Activated naive CD8-positive, alpha-beta T cell treated with anti-CD3 and anti-CD28 coated beads, Interleukin-2, amount 10 ng/mL, durations not matched to agents 7 days and 5 days (primary cell): ENCODE results near the gene HBG2. TPM values are rescaled to one million over a fixed set of nuclear protein-coding genes. Genes with fewer than 3 reads are reported as not detected.

Source experiments
- ATAC-seq: fragments of 150-1000 bp; cut with Tn5 transposase; one replicate; pipeline ENCODE4 v1.10.0; 2021; ENCODE audit warnings: low read depth, moderate library complexity
- POLR2A ChIA-PET: fragments of 350-600 bp; sonication (Branson Sonifier 250); formaldehyde crosslinking; loops from one replicate; lab custom pipeline; 2021; ENCODE audit warnings: antibody characterized with exemption; lab: Charles Lee
- DNase-seq: peaks from one replicate; pipeline ENCODE4 v3.0.0; 2021
- H3K27ac Mint-ChIP-seq: one replicate; pipeline ENCODE4 v1.8.0; 2022; ENCODE audit warnings: mild to moderate bottlenecking, mixed read lengths
- H3K27me3 Mint-ChIP-seq: one replicate; pipeline ENCODE4 v1.8.0; 2022; ENCODE audit warnings: mild to moderate bottlenecking, moderate library complexity, mixed read lengths
- H3K36me3 Mint-ChIP-seq: one replicate; pipeline ENCODE4 v1.8.0; 2021; ENCODE audit warnings: mild to moderate bottlenecking, mixed read lengths
- H3K4me1 Mint-ChIP-seq: one replicate; pipeline ENCODE4 v1.8.0; 2021; ENCODE audit warnings: mixed read lengths
- H3K4me3 Mint-ChIP-seq: one replicate; pipeline ENCODE4 v1.8.0; 2022; ENCODE audit warnings: mild to moderate bottlenecking, moderate library complexity, mixed read lengths
- H3K9me3 Mint-ChIP-seq: one replicate; pipeline ENCODE4 v1.8.0; 2021; ENCODE audit warnings: mixed read lengths
- total RNA-seq, 2 experiments: library from RNA; stranded (reverse); gene quantifications; one replicate each; pipeline ENCODE4 v1.2.3, GENCODE V29; 2021

The HBG2 gene
- total RNA-seq, 2 experiments from 2014 or later = not detected

DNA sequence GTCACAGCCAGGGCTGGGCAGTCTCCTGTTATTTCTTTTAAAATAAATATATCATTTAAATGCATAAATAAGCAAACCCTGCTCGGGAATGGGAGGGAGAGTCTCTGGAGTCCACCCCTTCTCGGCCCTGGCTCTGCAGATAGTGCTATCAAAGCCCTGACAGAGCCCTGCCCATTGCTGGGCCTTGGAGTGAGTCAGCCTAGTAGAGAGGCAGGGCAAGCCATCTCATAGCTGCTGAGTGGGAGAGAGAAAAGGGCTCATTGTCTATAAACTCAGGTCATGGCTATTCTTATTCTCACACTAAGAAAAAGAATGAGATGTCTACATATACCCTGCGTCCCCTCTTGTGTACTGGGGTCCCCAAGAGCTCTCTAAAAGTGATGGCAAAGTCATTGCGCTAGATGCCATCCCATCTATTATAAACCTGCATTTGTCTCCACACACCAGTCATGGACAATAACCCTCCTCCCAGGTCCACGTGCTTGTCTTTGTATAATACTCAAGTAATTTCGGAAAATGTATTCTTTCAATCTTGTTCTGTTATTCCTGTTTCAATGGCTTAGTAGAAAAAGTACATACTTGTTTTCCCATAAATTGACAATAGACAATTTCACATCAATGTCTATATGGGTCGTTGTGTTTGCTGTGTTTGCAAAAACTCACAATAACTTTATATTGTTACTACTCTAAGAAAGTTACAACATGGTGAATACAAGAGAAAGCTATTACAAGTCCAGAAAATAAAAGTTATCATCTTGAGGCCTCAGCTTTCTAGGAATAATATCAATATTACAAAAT, 33.7 kb upstream of the HBG2 start:
- no peak overlapping the region for H3K4me3 Mint-ChIP-seq
- ATAC-seq = no peak

DNA sequence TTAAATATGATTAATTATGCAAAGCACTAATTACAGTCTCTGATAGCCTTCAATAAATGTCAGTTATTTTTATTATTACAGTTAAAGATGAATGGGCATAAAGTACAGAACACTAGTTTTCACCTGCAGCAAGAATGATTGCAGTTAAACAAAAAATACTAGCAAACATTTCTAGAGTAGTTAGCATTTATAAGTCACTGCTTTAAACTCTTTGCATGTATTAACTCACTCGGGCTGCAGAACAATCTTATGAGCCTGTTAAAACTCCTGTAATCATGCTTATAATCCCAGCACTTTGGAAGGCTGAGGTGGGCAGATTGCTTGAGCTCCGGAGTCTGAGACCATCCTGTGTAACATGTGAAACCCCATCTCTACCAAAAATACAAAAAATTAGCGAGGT, 32.3 kb upstream of the HBG2 start:
- Mint-ChIP-seq H3K27ac (no peak overlapping the region), H3K27me3 (no peaks in the 10 kb centered on the region), H3K4me3 (no peak overlapping the region), H3K36me3 (no peaks in the 10 kb centered on the region), H3K4me1 (no peaks in the 10 kb centered on the region), H3K9me3 (no peaks in the 10 kb centered on the region)
- DNase-seq (no peak), ATAC-seq (no peak)
- POLR2A ChIA-PET = no interaction called here

More for the DNA sequence above, 33.7 kb upstream of the HBG2 start:
- DNase-seq = no peak
- POLR2A ChIA-PET = no interaction called here
- Mint-ChIP-seq H3K9me3 (no peaks in the 10 kb centered on the region), H3K4me1 (no peaks in the 10 kb centered on the region), H3K27me3 (no peaks in the 10 kb centered on the region), H3K36me3 (no peaks in the 10 kb centered on the region), H3K27ac (no peak overlapping the region)

GRCh38 chr11:5286351-5286750, 31.8 kb upstream of the HBG2 start:
- H3K4me3 Mint-ChIP-seq = no peak overlapping the region
- POLR2A ChIA-PET = no interaction called here

GRCh38 chr11:5285703-5286340, 31.2 kb upstream of the HBG2 start:
- DNase-seq (no peak), ATAC-seq (no peak)
- Mint-ChIP-seq H3K9me3 (no peaks in the 10 kb centered on the region), H3K27me3 (no peaks in the 10 kb centered on the region), H3K27ac (no peak overlapping the region), H3K4me1 (no peaks in the 10 kb centered on the region), H3K36me3 (no peaks in the 10 kb centered on the region), H3K4me3 (no peak overlapping the region)
- POLR2A ChIA-PET = no interaction called here

More at GRCh38 chr11:5286351-5286750, 31.8 kb upstream of the HBG2 start:
- no peaks in the 10 kb centered on the region for H3K4me1 Mint-ChIP-seq
- ATAC-seq (no peak), DNase-seq (no peak)
- no peaks in the 10 kb centered on the region for H3K9me3 Mint-ChIP-seq
- no peaks in the 10 kb centered on the region for H3K36me3 Mint-ChIP-seq
- H3K27ac Mint-ChIP-seq = no peak overlapping the region
- H3K27me3 Mint-ChIP-seq = no peaks in the 10 kb centered on the region

DNA sequence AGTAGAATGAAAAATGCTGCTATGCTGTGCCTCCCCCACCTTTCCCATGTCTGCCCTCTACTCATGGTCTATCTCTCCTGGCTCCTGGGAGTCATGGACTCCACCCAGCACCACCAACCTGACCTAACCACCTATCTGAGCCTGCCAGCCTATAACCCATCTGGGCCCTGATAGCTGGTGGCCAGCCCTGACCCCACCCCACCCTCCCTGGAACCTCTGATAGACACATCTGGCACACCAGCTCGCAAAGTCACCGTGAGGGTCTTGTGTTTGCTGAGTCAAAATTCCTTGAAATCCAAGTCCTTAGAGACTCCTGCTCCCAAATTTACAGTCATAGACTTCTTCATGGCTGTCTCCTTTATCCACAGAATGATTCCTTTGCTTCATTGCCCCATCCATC, 30.1 kb upstream of the HBG2 start:
- POLR2A ChIA-PET = no interaction called here
- no peaks in the 10 kb centered on the region for H3K9me3 Mint-ChIP-seq
- H3K27me3 Mint-ChIP-seq = no peaks in the 10 kb centered on the region
- H3K4me1 Mint-ChIP-seq = no peaks in the 10 kb centered on the region
- ATAC-seq (no peak), DNase-seq (no peak)
- no peak overlapping the region for H3K4me3 Mint-ChIP-seq
- no peaks in the 10 kb centered on the region for H3K36me3 Mint-ChIP-seq
- H3K27ac Mint-ChIP-seq = no peak overlapping the region

GRCh38 chr11:5283882-5284281, 29.3 kb upstream of the HBG2 start:
- Mint-ChIP-seq H3K4me1 (no peaks in the 10 kb centered on the region), H3K27me3 (no peaks in the 10 kb centered on the region), H3K4me3 (no peak overlapping the region), H3K27ac (no peak overlapping the region), H3K9me3 (no peaks in the 10 kb centered on the region), H3K36me3 (no peaks in the 10 kb centered on the region)
- DNase-seq (no peak), ATAC-seq (no peak)
- POLR2A ChIA-PET = no interaction called here

- Mint-ChIP-seq H3K36me3 (no peaks in the 10 kb centered on the region), H3K27me3 (no peaks in the 10 kb centered on the region), H3K4me3 (no peak overlapping the region), H3K9me3 (no peaks in the 10 kb centered on the region), H3K4me1 (no peaks in the 10 kb centered on the region), H3K27ac (no peak overlapping the region)
- no peak for DNase-seq
- no peak for ATAC-seq
- POLR2A ChIA-PET = no interaction called here
Measured at GRCh38 chr11:5283086-5283485, 28.5 kb upstream of the HBG2 start.

DNA sequence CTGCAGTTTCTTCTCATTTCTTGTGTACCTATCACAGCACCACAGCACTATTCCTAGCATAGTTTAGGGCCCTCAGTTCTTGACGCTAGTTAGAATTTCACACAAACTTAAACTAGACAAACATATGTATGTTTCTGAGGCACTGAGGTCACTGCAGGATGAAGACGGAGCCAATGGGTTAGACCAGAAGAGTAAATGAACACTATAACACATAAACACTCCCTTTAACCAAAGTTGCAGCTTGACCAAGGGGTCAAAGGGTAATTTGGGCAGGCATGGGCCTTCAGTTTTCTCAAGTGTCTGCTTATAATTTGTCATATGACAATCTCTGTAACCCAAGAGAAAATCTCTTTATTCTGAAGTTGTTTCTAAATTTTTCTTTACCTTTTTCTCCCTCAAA, 28.0 kb upstream of the HBG2 start:
- Mint-ChIP-seq H3K4me1 (no peaks in the 10 kb centered on the region), H3K4me3 (no peak overlapping the region), H3K36me3 (no peaks in the 10 kb centered on the region), H3K9me3 (no peaks in the 10 kb centered on the region), H3K27me3 (no peaks in the 10 kb centered on the region), H3K27ac (no peak overlapping the region)
- DNase-seq (no peak), ATAC-seq (no peak)
- POLR2A ChIA-PET = no interaction called here

DNA sequence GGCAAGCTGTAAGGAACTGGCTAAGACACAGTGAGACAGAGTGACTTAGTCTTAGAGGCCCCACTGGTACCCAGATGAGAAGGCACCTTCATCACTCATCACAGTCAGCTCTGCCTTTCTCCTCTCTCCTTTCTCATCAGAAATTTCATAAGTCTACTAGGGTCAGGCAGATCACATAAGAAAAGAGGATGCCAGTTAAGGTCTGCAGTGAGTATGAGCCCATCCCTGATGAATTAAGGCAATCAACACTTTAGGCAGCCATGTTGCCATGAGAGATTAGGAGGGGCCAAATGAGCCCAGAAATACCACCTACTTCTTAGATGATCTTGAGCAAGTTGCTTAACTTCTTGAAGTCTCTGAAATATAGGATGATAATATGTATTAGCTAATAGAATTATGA, 27.0 kb upstream of the HBG2 start:
- no peaks in the 10 kb centered on the region for H3K9me3 Mint-ChIP-seq
- H3K27me3 Mint-ChIP-seq = no peaks in the 10 kb centered on the region

GRCh38 chr11:5280582-5281102, 26.1 kb upstream of the HBG2 start:
- no peaks in the 10 kb centered on the region for H3K4me1 Mint-ChIP-seq
- H3K27me3 Mint-ChIP-seq = no peaks in the 10 kb centered on the region
- POLR2A ChIA-PET = no interaction called here
- H3K4me3 Mint-ChIP-seq = no peak overlapping the region
- no peaks in the 10 kb centered on the region for H3K9me3 Mint-ChIP-seq
- DNase-seq (no peak), ATAC-seq (no peak)
- H3K36me3 Mint-ChIP-seq = no peaks in the 10 kb centered on the region
- H3K27ac Mint-ChIP-seq = no peak overlapping the region

More for the DNA sequence above, 27.0 kb upstream of the HBG2 start:
- no peak for DNase-seq
- Mint-ChIP-seq H3K4me1 (no peaks in the 10 kb centered on the region), H3K4me3 (no peak overlapping the region), H3K36me3 (no peaks in the 10 kb centered on the region), H3K27ac (no peak overlapping the region)
- ATAC-seq = no peak
- POLR2A ChIA-PET = no interaction called here

DNA sequence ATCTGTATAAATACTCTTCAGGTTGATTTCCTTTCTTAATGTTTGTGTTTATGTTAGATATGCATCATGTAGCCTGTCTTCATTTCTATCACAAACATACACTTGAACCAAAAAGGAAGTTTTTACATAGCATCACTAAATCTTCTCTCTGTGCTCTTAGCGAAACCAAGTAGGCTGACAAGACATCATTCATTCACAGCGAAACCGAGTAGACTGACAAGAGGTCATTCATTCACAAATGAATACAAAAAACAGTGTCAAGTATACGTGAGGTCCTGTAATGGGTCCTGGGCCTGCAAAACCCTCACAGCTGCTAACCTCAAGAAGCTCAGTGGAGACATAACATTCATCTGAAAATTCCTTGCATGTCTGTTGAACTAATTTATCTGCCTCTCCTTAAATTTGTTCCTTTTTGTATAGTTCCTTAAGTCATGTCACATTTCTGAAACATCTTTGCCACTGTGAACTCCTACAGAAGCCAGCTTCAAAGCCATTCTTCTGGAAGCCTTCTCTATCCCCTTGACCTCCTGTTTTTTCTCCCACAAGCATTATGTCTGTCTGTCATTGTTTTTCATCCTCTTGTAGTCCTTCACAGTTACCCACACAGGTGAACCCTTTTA, 25.0 kb upstream of the HBG2 start:
- Mint-ChIP-seq H3K4me1 (no peaks in the 10 kb centered on the region), H3K36me3 (no peaks in the 10 kb centered on the region), H3K27me3 (no peaks in the 10 kb centered on the region), H3K27ac (no peak overlapping the region), H3K4me3 (no peak overlapping the region), H3K9me3 (no peaks in the 10 kb centered on the region)
- POLR2A ChIA-PET = no interaction called here
- DNase-seq = no peak
- no peak for ATAC-seq

GRCh38 chr11:5277807-5278382, 23.3 kb upstream of the HBG2 start:
- no peak overlapping the region for H3K4me3 Mint-ChIP-seq
- no peaks in the 10 kb centered on the region for H3K4me1 Mint-ChIP-seq
- no peaks in the 10 kb centered on the region for H3K9me3 Mint-ChIP-seq
- H3K27me3 Mint-ChIP-seq = no peaks in the 10 kb centered on the region
- H3K27ac Mint-ChIP-seq = no peak overlapping the region
- ATAC-seq (no peak), DNase-seq (no peak)
- H3K36me3 Mint-ChIP-seq = no peaks in the 10 kb centered on the region
- POLR2A ChIA-PET = no interaction called here

GRCh38 chr11:5276697-5277096, 22.1 kb upstream of the HBG2 start:
- Mint-ChIP-seq H3K4me3 (no peak overlapping the region), H3K27ac (no peak overlapping the region), H3K27me3 (no peaks in the 10 kb centered on the region), H3K9me3 (no peaks in the 10 kb centered on the region), H3K36me3 (no peaks in the 10 kb centered on the region), H3K4me1 (no peaks in the 10 kb centered on the region)
- POLR2A ChIA-PET = no interaction called here
- no peak for DNase-seq
- no peak for ATAC-seq
